Kidney (tissue), 14 donors: ENCODE measurements around the gene RSPH6A. TPM values are rescaled to one million over a fixed set of nuclear protein-coding genes. Genes with fewer than 3 reads are reported as not detected.

Experiments used
- DNase-seq, 5 donors: peaks; one replicate each; pipeline ENCODE4 v3.0.0-alpha.2; 2013 to 2020
- FAIRE-seq: peaks from 2 replicates; lab custom pipeline; 2012; peaks lifted over from hg19 to GRCh38; lab: Jason Lieb, UNC
- H3K27ac ChIP-seq, 2 donors: one replicate each; pipeline ENCODE4 v1.7.0; 2013; ENCODE audit warnings: low read depth in 2 of 2, low read length in 2 of 2, inconsistent platforms in 1 of 2
- H3K27me3 ChIP-seq: one replicate; pipeline ENCODE4 v1.7.1; 2013; ENCODE audit warnings: low read length, inconsistent platforms; ENCODE audit not compliant: control insufficient read depth, insufficient read depth
- H3K36me3 ChIP-seq, 3 donors: one replicate each; pipeline versions ENCODE4 v1.7.0 to v1.7.1; 2013; ENCODE audit warnings: low read length in 3 of 3, control low read depth in 1 of 3, inconsistent platforms in 1 of 3; ENCODE audit not compliant: insufficient read depth in 3 of 3, control insufficient read depth in 2 of 3
- H3K4me1 ChIP-seq, 3 donors: one replicate each; pipeline versions ENCODE4 v1.7.0 to v1.7.1; 2013; ENCODE audit warnings: low read length in 3 of 3, inconsistent platforms in 1 of 3, low read depth in 1 of 3; ENCODE audit not compliant: control insufficient read depth in 2 of 3, insufficient read depth in 2 of 3
- H3K4me3 ChIP-seq, 3 donors: one replicate each; pipeline versions ENCODE4 v1.7.0 to v1.8.1; 2013; ENCODE audit warnings: low read length in 3 of 3, control low read depth in 1 of 3, inconsistent platforms in 1 of 3
- H3K9ac ChIP-seq, 3 donors: one replicate each; pipeline versions ENCODE4 v1.7.0 to v1.7.1; 2013; ENCODE audit warnings: low read length in 3 of 3, control low read depth in 1 of 3, inconsistent platforms in 1 of 3
- H3K9me3 ChIP-seq, 3 donors: one replicate each; pipeline versions ENCODE4 v1.7.0 to v1.7.1; 2013; ENCODE audit warnings: low read length in 3 of 3, control low read depth in 1 of 3, inconsistent platforms in 1 of 3; ENCODE audit not compliant: control insufficient read depth in 2 of 3, insufficient read depth in 1 of 3
- intact Hi-C: fragments of 100-400 bp; cut with DNase I; formaldehyde crosslinking; loops from one replicate; pipeline ENCODE4 v1.11.1; 2022
- polyA plus RNA-seq: library from polyadenylated mRNA; stranded (reverse); fragments of 350-450 nt; fragmentation: Illumina TruSeq; extraction: RNeasy Lipid Tissue Mini Kit (QIAGEN cat#74804); gene quantifications from one replicate; pipeline ENCODE4 v1.2.3, GENCODE V29; 2014; ENCODE audit warnings: low read depth, low replicate concordance; ENCODE audit not compliant: insufficient read depth
- total RNA-seq: library from RNA; stranded (reverse); fragmentation: NEBNext Ultra II Directional; extraction: Animal tissue kit (Norgen Biotek cat#: 25700); gene quantifications from one replicate; pipeline ENCODE4 v1.2.1, GENCODE V29; 2021
- TF ChIP-seq, protein P1 (sequence below): IDR thresholded peaks from 3 replicates; pipeline ENCODE4 v1.5.1; 2012; ENCODE audit warnings: mild to moderate bottlenecking, moderate library complexity, borderline replicate concordance; ENCODE audit not compliant: insufficient read depth; ENCODE audit errors: extremely low read depth
- donor health status: control.
- donor health status: control.
- donor health status: control.
- donor health status: control.
- donor health status: control.
- donor health status: DM: yes; HTN: yes; CAD: no.
- donor health status: Normal renal cell carcinoma (clear cell type).

RSPH6A gene
- total and polyA plus RNA-seq, 2 donors from 2014 or later = 0.13 TPM; not detected in 1

DNA sequence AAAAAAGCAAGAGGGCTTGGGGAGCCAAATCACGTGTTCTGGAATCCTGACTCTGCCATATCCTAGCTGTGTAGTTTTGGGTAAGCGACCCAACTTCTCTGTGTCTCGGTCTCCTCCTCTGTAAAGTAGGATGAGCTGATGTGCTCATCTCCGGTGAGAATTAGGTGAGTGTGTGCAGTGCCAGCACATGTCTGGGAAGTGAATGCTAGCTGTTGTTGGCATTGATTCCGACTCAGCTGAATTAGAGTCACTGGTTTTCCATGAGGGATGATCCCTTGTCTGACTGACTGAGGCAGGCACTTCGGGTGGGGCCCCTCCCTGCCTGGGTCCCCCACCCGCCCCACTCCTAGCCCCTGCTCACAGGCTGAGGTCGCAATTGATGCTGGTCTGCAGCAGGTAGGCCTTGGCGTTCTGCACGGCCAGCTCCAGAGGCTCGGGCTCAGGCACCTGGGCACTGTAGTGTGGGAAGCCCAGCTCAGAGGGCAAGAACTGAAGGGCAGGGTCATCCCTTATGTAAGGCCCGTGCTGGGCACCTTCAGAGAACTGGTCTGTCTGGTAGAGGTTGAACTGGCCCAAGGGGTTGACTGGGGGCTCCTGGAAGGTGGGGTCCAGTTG, 835 bp downstream of the RSPH6A start:
- Histone ChIP-seq H3K9me3 (no peaks in the 10 kb centered on the region), H3K4me3 (no peak overlapping the region), H3K27ac (no peak overlapping the region), H3K4me1 (peaks cover 0 to 7% (median 0%) of the 10 kb centered on the region in 3 donors), H3K36me3 (no peaks in the 10 kb centered on the region), H3K9ac (no peak overlapping the region), H3K27me3 (no peaks in the 10 kb centered on the region)
- intact Hi-C loops = no loop called here
- peak in 1 of 5 donors; percentile 56 for DNase-seq
- TF ChIP-seq, protein P1, sequence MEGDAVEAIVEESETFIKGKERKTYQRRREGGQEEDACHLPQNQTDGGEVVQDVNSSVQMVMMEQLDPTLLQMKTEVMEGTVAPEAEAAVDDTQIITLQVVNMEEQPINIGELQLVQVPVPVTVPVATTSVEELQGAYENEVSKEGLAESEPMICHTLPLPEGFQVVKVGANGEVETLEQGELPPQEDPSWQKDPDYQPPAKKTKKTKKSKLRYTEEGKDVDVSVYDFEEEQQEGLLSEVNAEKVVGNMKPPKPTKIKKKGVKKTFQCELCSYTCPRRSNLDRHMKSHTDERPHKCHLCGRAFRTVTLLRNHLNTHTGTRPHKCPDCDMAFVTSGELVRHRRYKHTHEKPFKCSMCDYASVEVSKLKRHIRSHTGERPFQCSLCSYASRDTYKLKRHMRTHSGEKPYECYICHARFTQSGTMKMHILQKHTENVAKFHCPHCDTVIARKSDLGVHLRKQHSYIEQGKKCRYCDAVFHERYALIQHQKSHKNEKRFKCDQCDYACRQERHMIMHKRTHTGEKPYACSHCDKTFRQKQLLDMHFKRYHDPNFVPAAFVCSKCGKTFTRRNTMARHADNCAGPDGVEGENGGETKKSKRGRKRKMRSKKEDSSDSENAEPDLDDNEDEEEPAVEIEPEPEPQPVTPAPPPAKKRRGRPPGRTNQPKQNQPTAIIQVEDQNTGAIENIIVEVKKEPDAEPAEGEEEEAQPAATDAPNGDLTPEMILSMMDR = no peak
- no peak for FAIRE-seq

DNA sequence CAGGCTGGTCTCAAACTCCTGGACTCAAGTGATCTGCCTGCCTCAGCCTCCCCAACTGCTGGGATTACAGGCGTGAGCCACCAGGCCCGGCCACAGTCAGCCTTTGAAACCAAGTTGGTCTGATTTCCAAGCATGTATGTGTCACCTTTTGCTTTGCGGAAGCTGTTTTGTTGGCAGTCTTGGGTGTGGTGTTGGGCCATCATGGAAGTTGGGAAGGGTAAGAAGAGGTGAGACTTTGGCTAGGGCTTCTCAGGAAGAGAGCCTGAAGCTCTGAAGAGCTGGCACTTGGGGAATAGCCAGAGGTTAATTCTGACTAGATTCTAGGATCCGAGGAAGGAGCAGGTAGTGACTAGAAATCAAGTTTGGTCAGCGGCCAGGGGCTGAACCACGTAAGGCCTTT, 2.8 kb downstream of the RSPH6A start:
- intact Hi-C loops = no loop called here
- TF ChIP-seq, protein P1 = no peak
- no peaks in the 10 kb centered on the region for H3K9me3 ChIP-seq

DNA sequence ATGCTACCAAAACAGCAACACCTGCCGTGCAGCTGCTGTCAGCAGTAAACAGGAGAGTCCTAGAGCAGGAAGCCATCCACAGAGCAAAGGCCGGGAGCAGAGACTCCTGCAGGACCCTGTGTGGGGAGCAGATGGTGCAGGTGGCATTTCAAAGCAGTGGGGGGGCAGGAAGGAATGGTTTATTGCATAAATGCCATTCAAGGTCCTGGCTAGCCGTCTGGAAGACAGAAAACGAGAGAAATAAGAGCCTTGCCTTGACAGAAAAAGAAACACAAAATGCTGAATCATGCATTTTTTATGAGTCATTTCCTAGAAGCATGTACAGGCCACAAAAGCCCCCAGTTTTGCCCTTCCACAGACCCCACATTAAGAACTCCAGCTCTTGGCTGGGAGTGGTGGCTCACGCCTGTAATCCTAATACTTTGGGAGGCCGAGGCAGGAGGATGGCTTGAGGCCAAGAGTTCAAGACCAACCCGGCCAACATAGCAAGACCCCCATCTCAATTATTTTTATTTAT, 5.4 kb downstream of the RSPH6A start:
- FAIRE-seq = no peak
- Histone ChIP-seq H3K4me1 (peaks cover 0 to 7% (median 0%) of the 10 kb centered on the region in 3 donors), H3K27me3 (no peaks in the 10 kb centered on the region), H3K9ac (peak overlapping the region in 1 of 3 donors; percentile 12), H3K9me3 (no peaks in the 10 kb centered on the region), H3K4me3 (no peak overlapping the region), H3K27ac (peak overlapping the region in 1 of 2 donors; percentile 3), H3K36me3 (no peaks in the 10 kb centered on the region)
- TF ChIP-seq, protein P1 = no peak
- peak in 3 of 5 donors; percentile 48 to 59 (median 58) for DNase-seq
- intact Hi-C loops = no loop called here

More for the DNA sequence above, 2.8 kb downstream of the RSPH6A start:
- no peaks in the 10 kb centered on the region for H3K27me3 ChIP-seq
- FAIRE-seq = no peak
- no peak overlapping the region for H3K4me3 ChIP-seq
- no peak overlapping the region for H3K9ac ChIP-seq
- H3K4me1 ChIP-seq = peaks cover 0 to 7% (median 0%) of the 10 kb centered on the region in 3 donors
- no peaks in the 10 kb centered on the region for H3K36me3 ChIP-seq
- H3K27ac ChIP-seq = no peak overlapping the region
- no peak for DNase-seq
